Measurements from ENCODE around the gene AOAH. TPM values are rescaled to one million over a fixed set of nuclear protein-coding genes. Genes with fewer than 3 reads are reported as not detected.
A peak's percentile ranks its signal among the peaks of the same experiment; 100 is the strongest.

AOAH gene
- total RNA-seq, 1 experiment from 2014 or later: 0.61 TPM

GRCh38 chr7:36670585-36671431, 53.5 kb downstream of the AOAH start:
- no peaks in the 10 kb centered on the region for H3K27me3 ChIP-seq (replicated peaks)
- no peak overlapping the region for H3K4me3 ChIP-seq
- DNase-seq (ENCODE audit: low read depth in 1 of 2, low spot score in 2 of 2): peak; percentile 63 to 67

GRCh38 chr7:36668750-36669149, 55.5 kb downstream of the AOAH start:
- no peak for DNase-seq (ENCODE audit: low read depth in 1 of 2, low spot score in 2 of 2)
- Histone ChIP-seq H3K36me3 (no peaks in the 10 kb centered on the region), H3K27me3 (replicated peaks) (no peaks in the 10 kb centered on the region), H3K9me3 (replicated peaks) (no peaks in the 10 kb centered on the region), H3K4me1 (replicated peaks) (peaks cover 22% of the 10 kb centered on the region), H3K27ac (no peak overlapping the region), H3K4me3 (no peak overlapping the region)

More at GRCh38 chr7:36670585-36671431, 53.5 kb downstream of the AOAH start:
- Histone ChIP-seq H3K9me3 (replicated peaks) (no peaks in the 10 kb centered on the region), H3K27ac (no peak overlapping the region), H3K4me1 (replicated peaks) (peaks cover 21% of the 10 kb centered on the region), H3K36me3 (no peaks in the 10 kb centered on the region)

- H3K4me1 ChIP-seq (replicated peaks): peaks cover 27% of the 10 kb centered on the region
- H3K27me3 ChIP-seq (replicated peaks): no peaks in the 10 kb centered on the region
- DNase-seq (ENCODE audit: low read depth in 1 of 2, low spot score in 2 of 2): no peak
- no peak overlapping the region for H3K27ac ChIP-seq
- H3K9me3 ChIP-seq (replicated peaks): no peaks in the 10 kb centered on the region
- H3K4me3 ChIP-seq: no peak overlapping the region
- H3K36me3 ChIP-seq: no peaks in the 10 kb centered on the region
Observed at GRCh38 chr7:36668080-36668479, 56.2 kb downstream of the AOAH start.

GRCh38 chr7:36667007-36667745, 57.1 kb downstream of the AOAH start:
- DNase-seq (ENCODE audit: low read depth in 1 of 2, low spot score in 2 of 2): no peak
- Histone ChIP-seq H3K4me3 (no peak overlapping the region), H3K36me3 (no peaks in the 10 kb centered on the region), H3K4me1 (replicated peaks) (peaks cover 28% of the 10 kb centered on the region), H3K27ac (no peak overlapping the region), H3K9me3 (replicated peaks) (no peaks in the 10 kb centered on the region), H3K27me3 (replicated peaks) (no peaks in the 10 kb centered on the region)

- Histone ChIP-seq H3K4me1 (replicated peaks) (peaks cover 50% of the 10 kb centered on the region), H3K27ac (no peak overlapping the region), H3K36me3 (no peaks in the 10 kb centered on the region), H3K9me3 (replicated peaks) (no peaks in the 10 kb centered on the region), H3K4me3 (no peak overlapping the region), H3K27me3 (replicated peaks) (no peaks in the 10 kb centered on the region)
- DNase-seq (ENCODE audit: low read depth in 1 of 2, low spot score in 2 of 2): peak in 1 of 2 experiments; percentile 9
Observed at GRCh38 chr7:36663481-36663880, 60.8 kb downstream of the AOAH start.

GRCh38 chr7:36661135-36661840, 63.0 kb downstream of the AOAH start:
- peak overlapping the region; percentile 100 for H3K27ac ChIP-seq
- H3K9me3 ChIP-seq (replicated peaks): no peaks in the 10 kb centered on the region
- DNase-seq (ENCODE audit: low read depth in 1 of 2, low spot score in 2 of 2): peak; percentile 60 to 68
- no peaks in the 10 kb centered on the region for H3K27me3 ChIP-seq (replicated peaks)
- no peaks in the 10 kb centered on the region for H3K36me3 ChIP-seq
- peaks cover 58% of the 10 kb centered on the region for H3K4me1 ChIP-seq (replicated peaks)
- no peak overlapping the region for H3K4me3 ChIP-seq

- Histone ChIP-seq H3K27me3 (replicated peaks) (no peaks in the 10 kb centered on the region), H3K4me3 (no peak overlapping the region), H3K4me1 (replicated peaks) (peaks cover 60% of the 10 kb centered on the region), H3K27ac (peak overlapping the region; percentile 100), H3K9me3 (replicated peaks) (no peaks in the 10 kb centered on the region), H3K36me3 (no peaks in the 10 kb centered on the region)
- DNase-seq (ENCODE audit: low read depth in 1 of 2, low spot score in 2 of 2): peak in 1 of 2 experiments; percentile 57
Observed at GRCh38 chr7:36659638-36660341, 64.5 kb downstream of the AOAH start.

GRCh38 chr7:36659172-36659516, 65.2 kb downstream of the AOAH start:
- DNase-seq (ENCODE audit: low read depth in 1 of 2, low spot score in 2 of 2): peak in 1 of 2 experiments; percentile 75
- Histone ChIP-seq H3K4me1 (replicated peaks) (peaks cover 66% of the 10 kb centered on the region), H3K27me3 (replicated peaks) (no peaks in the 10 kb centered on the region), H3K4me3 (no peak overlapping the region), H3K27ac (peak overlapping the region; percentile 100), H3K9me3 (replicated peaks) (no peaks in the 10 kb centered on the region), H3K36me3 (no peaks in the 10 kb centered on the region)

- Histone ChIP-seq H3K9me3 (replicated peaks) (no peaks in the 10 kb centered on the region), H3K4me3 (no peak overlapping the region), H3K27ac (peak overlapping the region; percentile 100), H3K4me1 (replicated peaks) (peaks cover 69% of the 10 kb centered on the region), H3K36me3 (no peaks in the 10 kb centered on the region), H3K27me3 (replicated peaks) (no peaks in the 10 kb centered on the region)
- peak; percentile 88 to 89 for DNase-seq (ENCODE audit: low read depth in 1 of 2, low spot score in 2 of 2)
Observed at GRCh38 chr7:36658335-36659171, 65.7 kb downstream of the AOAH start.

GRCh38 chr7:36657036-36657660, 67.1 kb downstream of the AOAH start:
- Histone ChIP-seq H3K27me3 (replicated peaks) (no peaks in the 10 kb centered on the region), H3K4me3 (no peak overlapping the region), H3K36me3 (no peaks in the 10 kb centered on the region), H3K27ac (peak overlapping the region; percentile 100; the same call in 1 of the 2 replicates), H3K4me1 (replicated peaks) (peaks cover 79% of the 10 kb centered on the region), H3K9me3 (replicated peaks) (no peaks in the 10 kb centered on the region)
- peak in 1 of 2 experiments; percentile 10 for DNase-seq (ENCODE audit: low read depth in 1 of 2, low spot score in 2 of 2)

- no peaks in the 10 kb centered on the region for H3K27me3 ChIP-seq (replicated peaks)
- no peak overlapping the region for H3K4me3 ChIP-seq
- DNase-seq (ENCODE audit: low read depth in 1 of 2, low spot score in 2 of 2): no peak
- H3K4me1 ChIP-seq (replicated peaks): peaks cover 66% of the 10 kb centered on the region
- H3K9me3 ChIP-seq (replicated peaks): no peaks in the 10 kb centered on the region
- H3K27ac ChIP-seq: peak overlapping the region; percentile 76
- H3K36me3 ChIP-seq: no peaks in the 10 kb centered on the region
Observed at GRCh38 chr7:36654436-36654835, 69.9 kb downstream of the AOAH start.

- H3K27ac ChIP-seq: peak overlapping the region; percentile 76
- H3K9me3 ChIP-seq (replicated peaks): no peaks in the 10 kb centered on the region
- H3K4me1 ChIP-seq (replicated peaks): peaks cover 60% of the 10 kb centered on the region
- no peaks in the 10 kb centered on the region for H3K27me3 ChIP-seq (replicated peaks)
- H3K36me3 ChIP-seq: no peaks in the 10 kb centered on the region
- no peak overlapping the region for H3K4me3 ChIP-seq
- DNase-seq (ENCODE audit: low read depth in 1 of 2, low spot score in 2 of 2): peak; percentile 74 to 81
Observed at GRCh38 chr7:36653663-36654355, 70.5 kb downstream of the AOAH start.

All from SJSA1 (cell line).